HEK293 (cell line): ENCODE results near the gene KLHDC7B.

Experiments used
- CTCF ChIP-seq: fragments of 450-650 bp; formaldehyde crosslinking; IDR thresholded peaks from 2 replicates; pipeline ENCODE4 v1.5.1; 2016; ENCODE audit warnings: missing biosample characterization, missing genetic modification characterization
- ELK4 ChIP-seq: IDR thresholded peaks from 2 replicates; pipeline ENCODE4 v1.6.1; 2011; ENCODE audit warnings: mild to moderate bottlenecking, low read depth, low read length, borderline replicate concordance
- GFI1B ChIP-seq: fragments of 450-650 bp; formaldehyde crosslinking; IDR thresholded peaks from 2 replicates; pipeline ENCODE4 v1.5.1; 2016; ENCODE audit warnings: missing biosample characterization, missing genetic modification characterization
- INSM2 ChIP-seq: fragments of 450-650 bp; formaldehyde crosslinking; IDR thresholded peaks from 2 replicates; pipeline ENCODE4 v1.5.1; 2016; ENCODE audit warnings: missing biosample characterization, missing genetic modification characterization
- KLF1 ChIP-seq: fragments of 450-650 bp; formaldehyde crosslinking; IDR thresholded peaks from 2 replicates; pipeline ENCODE4 v1.5.1; 2016; ENCODE audit warnings: missing biosample characterization, missing genetic modification characterization
- KLF8 ChIP-seq: fragments of 450-650 bp; formaldehyde crosslinking; IDR thresholded peaks from 2 replicates; pipeline ENCODE4 v1.5.1; 2016; ENCODE audit warnings: missing biosample characterization, missing genetic modification characterization
- MEIS1 ChIP-seq: sonication (generic); formaldehyde crosslinking; IDR thresholded peaks from 2 replicates; pipeline ENCODE4 v1.8.1; 2022; ENCODE audit warnings: missing genetic modification reagents, mild to moderate bottlenecking, borderline replicate concordance
- RBAK ChIP-seq: fragments of 450-650 bp; formaldehyde crosslinking; IDR thresholded peaks from 2 replicates; pipeline ENCODE4 v1.5.1; 2016; ENCODE audit warnings: missing biosample characterization, missing genetic modification characterization
- SP3 ChIP-seq: fragments of 450-650 bp; formaldehyde crosslinking; IDR thresholded peaks from 2 replicates; pipeline ENCODE4 v1.5.1; 2016; ENCODE audit warnings: missing biosample characterization, missing genetic modification characterization
- SP7 ChIP-seq: fragments of 450-650 bp; formaldehyde crosslinking; IDR thresholded peaks from 2 replicates; pipeline ENCODE4 v1.5.1; 2016; ENCODE audit warnings: missing biosample characterization, missing genetic modification characterization
- WT1 ChIP-seq: fragments of 450-650 bp; formaldehyde crosslinking; IDR thresholded peaks from 2 replicates; pipeline ENCODE4 v1.5.1; 2016; ENCODE audit warnings: missing biosample characterization, missing genetic modification characterization
- ZBTB10 ChIP-seq: fragments of 450-650 bp; formaldehyde crosslinking; IDR thresholded peaks from 2 replicates; pipeline ENCODE4 v1.5.1; 2016; ENCODE audit warnings: missing biosample characterization, missing genetic modification characterization
- ZBTB20 ChIP-seq: fragments of 450-650 bp; formaldehyde crosslinking; IDR thresholded peaks from 2 replicates; pipeline ENCODE4 v1.5.1; 2016; ENCODE audit warnings: missing biosample characterization, missing genetic modification characterization
- ZBTB44 ChIP-seq: fragments of 450-650 bp; IDR thresholded peaks from 2 replicates; pipeline ENCODE4 v1.5.1; 2018; ENCODE audit warnings: missing biosample characterization, mild to moderate bottlenecking, missing genetic modification characterization
- ZIC2 ChIP-seq: fragments of 450-650 bp; formaldehyde crosslinking; IDR thresholded peaks from 2 replicates; pipeline ENCODE4 v1.5.1; 2016; ENCODE audit warnings: missing biosample characterization, missing genetic modification characterization
- ZNF19 ChIP-seq: fragments of 450-650 bp; formaldehyde crosslinking; IDR thresholded peaks from 2 replicates; pipeline ENCODE4; 2016; ENCODE audit warnings: missing biosample characterization, missing genetic modification characterization, low read depth
- ZNF214 ChIP-seq: fragments of 450-650 bp; formaldehyde crosslinking; IDR thresholded peaks from 2 replicates; pipeline ENCODE4 v1.5.1; 2017; ENCODE audit warnings: missing biosample characterization, mild to moderate bottlenecking, missing genetic modification characterization, borderline replicate concordance
- ZNF266 ChIP-seq: fragments of 450-650 bp; formaldehyde crosslinking; IDR thresholded peaks from 2 replicates; pipeline ENCODE4 v1.5.1; 2016; ENCODE audit warnings: missing biosample characterization, missing genetic modification characterization, low read depth
- ZNF335 ChIP-seq: fragments of 450-650 bp; formaldehyde crosslinking; conservative IDR thresholded peaks from 2 replicates; pipeline ENCODE4 v1.5.1; 2016; ENCODE audit warnings: missing biosample characterization, missing genetic modification characterization
- ZNF354C ChIP-seq: fragments of 450-650 bp; formaldehyde crosslinking; IDR thresholded peaks from 2 replicates; pipeline ENCODE4 v1.5.1; 2016; ENCODE audit warnings: missing biosample characterization, missing genetic modification characterization, low read depth, borderline replicate concordance
- ZNF501 ChIP-seq: fragments of 450-650 bp; formaldehyde crosslinking; IDR thresholded peaks from 2 replicates; pipeline ENCODE4 v1.5.1; 2016; ENCODE audit warnings: missing biosample characterization, missing genetic modification characterization
- ZNF514 ChIP-seq: fragments of 450-650 bp; formaldehyde crosslinking; IDR thresholded peaks from 2 replicates; pipeline ENCODE4 v1.5.1; 2016; ENCODE audit warnings: missing biosample characterization, missing genetic modification characterization
- ZNF629 ChIP-seq: fragments of 450-650 bp; formaldehyde crosslinking; IDR thresholded peaks from 2 replicates; pipeline ENCODE4 v1.5.1; 2017; ENCODE audit warnings: missing biosample characterization, missing genetic modification characterization
- ZNF639 ChIP-seq: fragments of 450-650 bp; formaldehyde crosslinking; IDR thresholded peaks from 2 replicates; pipeline ENCODE4 v1.5.1; 2016; ENCODE audit warnings: missing biosample characterization, missing genetic modification characterization
- ZNF654 ChIP-seq: fragments of 450-650 bp; formaldehyde crosslinking; IDR thresholded peaks from 2 replicates; pipeline ENCODE4 v1.5.1; 2016; ENCODE audit warnings: low read depth, missing biosample characterization, missing genetic modification characterization
- ZNF692 ChIP-seq: fragments of 450-650 bp; formaldehyde crosslinking; IDR thresholded peaks from 2 replicates; pipeline ENCODE4 v1.5.1; 2016; ENCODE audit warnings: missing biosample characterization, missing genetic modification characterization
- ZNF707 ChIP-seq: fragments of 450-650 bp; formaldehyde crosslinking; IDR thresholded peaks from 2 replicates; pipeline ENCODE4 v1.5.1; 2016; ENCODE audit warnings: missing biosample characterization, missing genetic modification characterization
- ZNF747 ChIP-seq: fragments of 450-650 bp; formaldehyde crosslinking; IDR thresholded peaks from 2 replicates; pipeline ENCODE4 v1.5.1; 2016; ENCODE audit warnings: missing biosample characterization, missing genetic modification characterization

KLHDC7B gene

GRCh38 chr22:50562523-50563412 lies 17.1 kb downstream of the KLHDC7B start, which contains the start of gene SYCE3 (continued):
- TF ChIP-seq ELK4 (peak; percentile 99), ZNF747 (tag by site-specific recombination) (no peak), ZNF639 (tag by site-specific recombination) (0 out of 2 replicates have a peak, but pooled peaks have one; percentile 28), ZIC2 (tag by site-specific recombination) (peak; percentile 53; the same call in 1 of the 2 replicates), WT1 (no peak), ZNF501 (tag by site-specific recombination) (no peak), SP7 (peak; percentile 67), ZNF19 (tag by site-specific recombination) (no peak), ZNF214 (tag by site-specific recombination) (no peak), ZNF629 (peak; percentile 57), ZNF335 (tag by site-specific recombination) (peak; percentile 70), ZNF654 (tag by site-specific recombination) (no peak), KLF1 (tag by site-specific recombination) (peak; percentile 89), ZNF266 (no peak), CTCF (tag by site-specific recombination) (peak; percentile 97), MEIS1 (no peak), GFI1B (no peak), ZBTB44 (tag by site-specific recombination) (no peak; the same call in 1 of the 2 replicates), RBAK (tag by site-specific recombination) (no peak), ZNF707 (no peak), KLF8 (tag by site-specific recombination) (peak; percentile 98), ZBTB20 (peak; percentile 47; the same call in 1 of the 2 replicates), ZNF514 (no peak), ZNF354C (no peak), SP3 (tag by site-specific recombination) (peak; percentile 96), ZNF692 (tag by site-specific recombination) (peak; percentile 67; the same call in 1 of the 2 replicates), INSM2 (peak; percentile 55), ZBTB10 (peak; percentile 75)
